ENCODE measurements around the gene SLC46A2.

- TF ChIP-seq, protein P1, sequence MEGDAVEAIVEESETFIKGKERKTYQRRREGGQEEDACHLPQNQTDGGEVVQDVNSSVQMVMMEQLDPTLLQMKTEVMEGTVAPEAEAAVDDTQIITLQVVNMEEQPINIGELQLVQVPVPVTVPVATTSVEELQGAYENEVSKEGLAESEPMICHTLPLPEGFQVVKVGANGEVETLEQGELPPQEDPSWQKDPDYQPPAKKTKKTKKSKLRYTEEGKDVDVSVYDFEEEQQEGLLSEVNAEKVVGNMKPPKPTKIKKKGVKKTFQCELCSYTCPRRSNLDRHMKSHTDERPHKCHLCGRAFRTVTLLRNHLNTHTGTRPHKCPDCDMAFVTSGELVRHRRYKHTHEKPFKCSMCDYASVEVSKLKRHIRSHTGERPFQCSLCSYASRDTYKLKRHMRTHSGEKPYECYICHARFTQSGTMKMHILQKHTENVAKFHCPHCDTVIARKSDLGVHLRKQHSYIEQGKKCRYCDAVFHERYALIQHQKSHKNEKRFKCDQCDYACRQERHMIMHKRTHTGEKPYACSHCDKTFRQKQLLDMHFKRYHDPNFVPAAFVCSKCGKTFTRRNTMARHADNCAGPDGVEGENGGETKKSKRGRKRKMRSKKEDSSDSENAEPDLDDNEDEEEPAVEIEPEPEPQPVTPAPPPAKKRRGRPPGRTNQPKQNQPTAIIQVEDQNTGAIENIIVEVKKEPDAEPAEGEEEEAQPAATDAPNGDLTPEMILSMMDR (IDR thresholded peaks at IDR 0.05) = no peak
- TF ChIP-seq POLR2A (IDR thresholded peaks at IDR 0.05) = no peak
Observed at GRCh38 chr9:112831969-112832368, 58.7 kb downstream of the SLC46A2 start.
